AG10803 (cell line): Measurements from ENCODE around the gene HDAC9.
A peak's percentile ranks its signal among the peaks of the same experiment; 100 is the strongest.

ENCODE experiments used
- DNase-seq: peaks from one replicate; pipeline ENCODE4 v3.0.0; 2010; ENCODE audit warnings: low read depth
- H3K4me3 ChIP-seq: 2 replicates; pipeline ENCODE4 v1.5.1; 2011; ENCODE audit warnings: mild to moderate bottlenecking, low read length, control low read depth
- CTCF ChIP-seq: conservative IDR thresholded peaks from 2 replicates; pipeline ENCODE4 v1.5.1; 2011; ENCODE audit warnings: mild to moderate bottlenecking, low read length, control low read depth, inconsistent platforms

Gene HDAC9

DNA sequence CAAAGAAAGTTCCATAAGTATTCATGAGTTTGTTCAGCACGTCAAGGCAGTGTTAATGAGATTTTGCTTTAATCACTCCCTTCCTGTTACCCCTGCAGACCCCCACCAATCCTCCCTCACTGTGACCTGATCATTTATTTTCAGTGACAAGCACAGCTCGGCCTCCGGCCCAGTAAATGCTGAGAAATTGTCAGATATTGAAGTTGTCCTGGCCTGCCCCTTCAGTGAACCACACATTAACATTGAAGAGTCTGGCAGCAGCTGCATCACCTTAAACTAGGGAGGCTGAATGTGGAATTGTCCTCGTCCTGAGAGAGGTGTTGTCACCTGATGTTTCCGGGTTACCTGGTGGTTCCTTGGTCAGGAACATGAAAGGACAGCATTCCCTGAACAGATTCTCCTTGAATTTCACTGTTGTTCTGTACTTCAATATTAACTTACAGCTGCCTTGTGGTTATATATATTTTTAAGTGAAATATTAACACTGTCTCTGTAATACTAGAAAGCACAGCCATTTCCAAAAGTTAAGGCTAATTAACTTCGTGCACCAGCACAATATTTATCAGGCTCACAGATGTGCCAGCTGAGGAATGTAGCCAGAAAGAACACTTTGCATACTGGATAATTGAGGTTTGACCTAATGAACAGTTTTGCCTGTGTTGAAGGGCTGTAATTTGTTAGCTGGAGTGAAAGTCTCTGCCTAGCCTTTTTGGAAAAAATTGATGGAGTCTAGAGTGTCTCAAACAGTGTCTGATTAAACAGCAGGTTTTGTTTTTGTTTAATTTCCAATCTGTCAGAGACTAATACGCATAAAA, 265.3 kb downstream of the HDAC9 start:
- DNase-seq = no peak
- TF ChIP-seq CTCF = no peak
- no peak overlapping the region for H3K4me3 ChIP-seq

DNA sequence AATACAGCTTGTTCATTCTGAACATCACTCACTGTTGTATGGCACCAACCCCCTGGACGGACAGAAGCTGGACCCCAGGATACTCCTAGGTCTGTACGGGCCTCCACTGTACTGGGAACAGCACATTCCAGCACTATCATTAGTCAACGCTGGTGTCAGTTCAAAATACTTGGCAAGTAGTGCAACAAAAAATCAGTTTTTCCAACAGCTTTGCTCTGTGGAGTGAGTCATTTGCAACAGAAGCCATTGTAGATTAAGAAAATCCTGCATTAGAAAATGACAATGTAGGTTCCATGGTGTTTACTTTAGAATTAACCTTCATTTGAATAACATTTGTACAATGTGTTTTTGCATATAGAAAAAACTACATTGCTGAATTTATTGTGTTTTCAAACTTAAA, 266.6 kb downstream of the HDAC9 start:
- peak; percentile 74 for DNase-seq
- no peak overlapping the region for H3K4me3 ChIP-seq
- no peak for TF ChIP-seq CTCF

GRCh38 chr7:18768256-18768655, 272.7 kb downstream of the HDAC9 start:
- DNase-seq = peak; percentile 37
- no peak overlapping the region for H3K4me3 ChIP-seq
- no peak for TF ChIP-seq CTCF

DNA sequence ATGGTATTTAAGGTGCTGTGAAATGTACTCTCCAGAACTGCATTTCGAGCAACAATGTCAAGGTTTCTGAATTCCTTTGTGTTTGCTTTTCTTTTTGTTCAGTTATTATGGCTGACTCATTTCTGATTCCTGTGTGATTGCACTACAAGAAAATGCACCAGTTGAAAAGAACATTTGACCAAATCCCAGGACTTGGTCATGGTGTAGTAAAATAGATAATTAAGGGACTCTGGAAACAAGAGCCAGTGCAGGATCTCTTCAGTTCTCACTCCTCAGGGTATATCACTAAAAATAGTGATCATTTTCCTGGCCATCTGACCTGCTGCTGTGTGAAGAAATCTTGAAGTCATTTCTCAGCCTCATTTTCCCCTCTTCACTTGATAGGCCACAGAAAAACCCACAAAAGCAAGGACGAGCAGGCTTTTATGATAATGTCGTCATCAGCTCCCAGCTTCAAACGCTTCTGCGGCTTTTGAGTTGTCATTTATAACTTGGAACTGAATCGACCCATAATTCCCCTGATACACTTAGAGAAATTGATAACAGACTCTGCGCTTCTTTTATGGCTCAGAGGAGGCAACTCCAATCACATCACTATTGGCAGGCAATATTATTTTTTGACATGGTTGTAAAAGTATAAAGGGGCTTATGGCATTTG, 274.7 kb downstream of the HDAC9 start:
- DNase-seq = peak; percentile 83
- TF ChIP-seq CTCF = no peak
- no peak overlapping the region for H3K4me3 ChIP-seq

- no peak for TF ChIP-seq CTCF
- H3K4me3 ChIP-seq = no peak overlapping the region
- no peak for DNase-seq
Measured at GRCh38 chr7:18770822-18771221, 275.3 kb downstream of the HDAC9 start.

DNA sequence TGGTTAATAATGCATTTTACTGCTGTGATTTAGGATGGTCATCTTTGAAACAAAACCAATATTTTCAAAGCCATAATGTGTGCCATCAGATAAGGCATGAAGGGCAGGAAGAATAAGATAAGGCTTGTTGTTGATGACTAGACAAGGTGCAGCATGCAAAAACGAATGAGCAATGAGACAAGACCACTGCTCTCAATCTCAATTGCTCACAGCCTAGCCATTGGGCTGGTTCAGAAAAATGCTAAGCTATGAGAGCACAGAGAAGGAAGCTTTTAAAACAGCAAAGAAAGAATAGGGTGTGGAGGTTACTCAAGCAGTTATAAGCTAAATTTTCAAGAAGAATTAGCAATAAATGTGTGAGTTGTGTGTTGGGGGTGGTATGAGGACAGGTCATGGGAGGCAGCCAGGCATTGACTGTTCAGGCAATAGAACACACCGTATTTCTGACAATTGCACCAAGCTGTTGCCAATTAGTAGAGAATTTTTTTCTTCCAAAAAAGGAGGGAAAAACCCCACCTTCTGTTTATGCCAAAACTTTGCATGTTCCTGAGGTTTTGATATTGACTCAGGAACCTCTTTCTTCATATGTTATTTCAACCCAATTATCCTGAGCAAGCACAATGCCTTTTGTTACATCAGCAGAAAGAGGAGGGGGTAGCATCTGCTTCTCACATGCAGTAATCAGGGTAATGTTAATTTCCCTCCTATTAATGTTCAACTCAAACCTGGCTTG, 276.5 kb downstream of the HDAC9 start:
- peak; percentile 83 for DNase-seq
- no peak overlapping the region for H3K4me3 ChIP-seq
- no peak for TF ChIP-seq CTCF
